ENCODE measurements around the gene LTB4R.

Gene LTB4R

DNA sequence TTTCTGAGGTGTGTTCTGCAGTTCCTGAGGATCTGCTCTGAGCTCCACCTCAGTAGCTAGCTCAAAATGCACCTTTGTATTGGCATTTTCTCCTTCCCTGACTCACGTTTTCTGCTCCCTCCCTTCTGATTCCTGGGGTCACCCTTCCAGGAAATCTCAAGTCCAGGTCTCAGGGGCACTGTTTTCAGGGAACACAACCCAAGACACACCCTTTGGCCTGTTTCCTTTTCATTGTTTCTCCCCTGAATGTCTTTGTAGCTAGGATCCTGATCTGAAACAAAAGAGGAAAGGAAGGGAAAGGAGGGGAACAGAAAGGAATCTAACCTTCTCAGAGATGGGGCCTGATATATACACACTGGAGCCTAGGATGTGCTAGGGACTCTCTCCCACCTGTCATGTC, 35.8 kb downstream of the LTB4R start:
- Histone ChIP-seq H3K4me2 (ENCODE audit: low read length) (no peak overlapping the region), H3K36me3 (replicated peaks; ENCODE audit: low read depth, low read length) (no peaks in the 10 kb centered on the region), H3K4me3 (ENCODE audit: low read length) (no peak overlapping the region), H4K20me1 (ENCODE audit: insufficient read depth, low read length) (no peaks in the 10 kb centered on the region), H3K9me3 (ENCODE audit: insufficient read depth, low read length) (no peaks in the 10 kb centered on the region), H3K79me2 (ENCODE audit: low read length) (no peaks in the 10 kb centered on the region), H3K4me1 (ENCODE audit: low read length) (peaks cover 7% of the 10 kb centered on the region; the same call in 1 of the 2 replicates), H3K9ac (ENCODE audit: low read length) (no peak overlapping the region), H3K27ac (ENCODE audit: low read length) (no peak overlapping the region), H2AFZ (ENCODE audit: low read depth, low read length) (no peak overlapping the region), H3K27me3 (ENCODE audit: low read depth, low read length) (peaks cover 32% of the 10 kb centered on the region)
- TF ChIP-seq, protein P1, sequence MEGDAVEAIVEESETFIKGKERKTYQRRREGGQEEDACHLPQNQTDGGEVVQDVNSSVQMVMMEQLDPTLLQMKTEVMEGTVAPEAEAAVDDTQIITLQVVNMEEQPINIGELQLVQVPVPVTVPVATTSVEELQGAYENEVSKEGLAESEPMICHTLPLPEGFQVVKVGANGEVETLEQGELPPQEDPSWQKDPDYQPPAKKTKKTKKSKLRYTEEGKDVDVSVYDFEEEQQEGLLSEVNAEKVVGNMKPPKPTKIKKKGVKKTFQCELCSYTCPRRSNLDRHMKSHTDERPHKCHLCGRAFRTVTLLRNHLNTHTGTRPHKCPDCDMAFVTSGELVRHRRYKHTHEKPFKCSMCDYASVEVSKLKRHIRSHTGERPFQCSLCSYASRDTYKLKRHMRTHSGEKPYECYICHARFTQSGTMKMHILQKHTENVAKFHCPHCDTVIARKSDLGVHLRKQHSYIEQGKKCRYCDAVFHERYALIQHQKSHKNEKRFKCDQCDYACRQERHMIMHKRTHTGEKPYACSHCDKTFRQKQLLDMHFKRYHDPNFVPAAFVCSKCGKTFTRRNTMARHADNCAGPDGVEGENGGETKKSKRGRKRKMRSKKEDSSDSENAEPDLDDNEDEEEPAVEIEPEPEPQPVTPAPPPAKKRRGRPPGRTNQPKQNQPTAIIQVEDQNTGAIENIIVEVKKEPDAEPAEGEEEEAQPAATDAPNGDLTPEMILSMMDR (IDR thresholded peaks at IDR 0.05; ENCODE audit: low read depth, low read length): no peak
- TF ChIP-seq EZH2phosphoT487 (IDR thresholded peaks at IDR 0.05; ENCODE audit: low read depth): no peak

DNA sequence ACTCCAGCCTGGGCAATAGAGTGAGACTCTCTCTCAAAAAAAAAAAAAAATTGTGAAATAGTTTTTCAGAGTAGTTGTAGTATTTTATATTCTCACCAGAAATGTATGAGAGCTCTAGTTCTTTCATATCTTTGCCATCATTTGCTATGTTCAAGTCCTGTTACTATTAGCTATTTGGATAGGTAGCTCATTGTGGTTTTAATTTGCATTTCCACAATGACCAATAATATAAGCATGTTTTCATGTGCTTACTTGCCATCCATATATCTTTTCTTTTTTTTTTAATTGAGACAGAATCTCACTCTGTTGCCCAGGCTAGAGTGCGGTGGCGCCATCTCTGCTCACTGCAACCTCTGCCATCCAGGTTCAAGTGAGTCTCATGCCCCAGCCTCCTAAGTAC, 36.9 kb downstream of the LTB4R start:
- Histone ChIP-seq H3K4me3 (ENCODE audit: low read length) (no peak overlapping the region), H4K20me1 (ENCODE audit: insufficient read depth, low read length) (no peaks in the 10 kb centered on the region), H3K27me3 (ENCODE audit: low read depth, low read length) (peaks cover 41% of the 10 kb centered on the region), H3K4me1 (ENCODE audit: low read length) (peaks cover 7% of the 10 kb centered on the region; the same call in 1 of the 2 replicates), H3K36me3 (replicated peaks; ENCODE audit: low read depth, low read length) (no peaks in the 10 kb centered on the region), H3K9me3 (ENCODE audit: insufficient read depth, low read length) (no peaks in the 10 kb centered on the region), H3K27ac (ENCODE audit: low read length) (no peak overlapping the region), H3K9ac (ENCODE audit: low read length) (no peak overlapping the region), H2AFZ (ENCODE audit: low read depth, low read length) (no peak overlapping the region), H3K4me2 (ENCODE audit: low read length) (no peak overlapping the region), H3K79me2 (ENCODE audit: low read length) (no peaks in the 10 kb centered on the region)
- no peak for TF ChIP-seq EZH2phosphoT487 (IDR thresholded peaks at IDR 0.05; ENCODE audit: low read depth)
- TF ChIP-seq, protein P1 (IDR thresholded peaks at IDR 0.05; ENCODE audit: low read depth, low read length): no peak

DNA sequence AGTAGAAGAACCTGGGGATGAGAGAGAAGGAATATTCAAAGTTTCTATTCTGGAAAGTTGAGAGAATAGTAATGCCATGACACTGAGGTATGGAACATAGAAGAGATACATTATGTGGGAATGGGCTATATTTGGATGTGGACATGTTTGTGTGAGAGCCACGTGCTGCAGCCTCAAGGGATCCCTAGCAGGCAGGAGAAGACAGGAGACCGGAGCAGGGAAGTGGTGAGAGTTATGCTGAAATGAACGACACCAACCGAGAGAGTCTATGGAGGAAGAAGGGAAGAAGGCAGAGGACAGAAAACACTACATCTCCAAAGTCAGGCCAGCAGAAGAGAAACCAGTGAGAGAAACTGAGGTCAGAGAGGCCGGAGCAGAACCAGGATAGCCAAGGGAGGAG, 38.4 kb downstream of the LTB4R start:
- Histone ChIP-seq H3K27ac (ENCODE audit: low read length) (no peak overlapping the region), H4K20me1 (ENCODE audit: insufficient read depth, low read length) (no peaks in the 10 kb centered on the region), H3K4me2 (ENCODE audit: low read length) (no peak overlapping the region), H3K4me3 (ENCODE audit: low read length) (no peak overlapping the region), H3K9ac (ENCODE audit: low read length) (no peak overlapping the region), H3K27me3 (ENCODE audit: low read depth, low read length) (peaks cover 41% of the 10 kb centered on the region), H3K79me2 (ENCODE audit: low read length) (no peaks in the 10 kb centered on the region), H3K9me3 (ENCODE audit: insufficient read depth, low read length) (no peaks in the 10 kb centered on the region), H3K36me3 (replicated peaks; ENCODE audit: low read depth, low read length) (no peaks in the 10 kb centered on the region), H2AFZ (ENCODE audit: low read depth, low read length) (no peak overlapping the region), H3K4me1 (ENCODE audit: low read length) (no peaks in the 10 kb centered on the region)
- TF ChIP-seq EZH2phosphoT487 (IDR thresholded peaks at IDR 0.05; ENCODE audit: low read depth): no peak
- TF ChIP-seq, protein P1 (IDR thresholded peaks at IDR 0.05; ENCODE audit: low read depth, low read length): no peak

DNA sequence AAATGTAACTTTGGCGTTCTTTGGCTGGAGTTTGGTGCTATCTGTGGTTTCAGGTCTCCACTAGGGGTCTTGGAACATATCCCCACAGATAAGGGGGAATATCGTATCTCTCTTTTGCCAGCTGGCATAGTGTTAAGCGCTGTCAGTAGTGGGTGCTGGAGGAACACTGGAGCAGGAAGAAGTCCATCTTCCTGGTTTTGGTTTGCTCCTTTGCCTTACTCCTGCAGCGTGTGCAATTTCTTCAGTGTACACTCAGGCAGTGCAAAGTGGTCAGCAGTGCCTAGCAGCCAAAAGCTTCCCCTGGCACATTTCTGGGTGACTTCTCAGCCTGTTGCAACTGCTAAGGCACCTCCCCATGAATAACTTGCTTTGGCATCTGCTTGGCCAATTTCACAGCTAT, 40.2 kb downstream of the LTB4R start:
- Histone ChIP-seq H3K27me3 (ENCODE audit: low read depth, low read length) (peaks cover 40% of the 10 kb centered on the region), H4K20me1 (ENCODE audit: insufficient read depth, low read length) (no peaks in the 10 kb centered on the region), H3K4me1 (ENCODE audit: low read length) (no peaks in the 10 kb centered on the region), H3K27ac (ENCODE audit: low read length) (no peak overlapping the region), H3K36me3 (replicated peaks; ENCODE audit: low read depth, low read length) (no peaks in the 10 kb centered on the region), H2AFZ (ENCODE audit: low read depth, low read length) (no peak overlapping the region), H3K9me3 (ENCODE audit: insufficient read depth, low read length) (no peaks in the 10 kb centered on the region), H3K9ac (ENCODE audit: low read length) (no peak overlapping the region), H3K4me3 (ENCODE audit: low read length) (no peak overlapping the region), H3K79me2 (ENCODE audit: low read length) (no peaks in the 10 kb centered on the region), H3K4me2 (ENCODE audit: low read length) (no peak overlapping the region)
- no peak for TF ChIP-seq EZH2phosphoT487 (IDR thresholded peaks at IDR 0.05; ENCODE audit: low read depth)
- TF ChIP-seq, protein P1 (IDR thresholded peaks at IDR 0.05; ENCODE audit: low read depth, low read length): no peak

Measured in OCI-LY3 (cell line).